Central memory CD4-positive, alpha-beta T cell (primary cell): Measurements from ENCODE around the gene ZDHHC14.
"Not testable (repeated sequence)": the region's sequence is repeated elsewhere in the genome, so short reads cannot be mapped to it uniquely, and the experiment has no call there.

ENCODE experiments used
- DNase-seq: peaks from one replicate; pipeline ENCODE4 v3.0.0; 2022

The ZDHHC14 gene

DNA sequence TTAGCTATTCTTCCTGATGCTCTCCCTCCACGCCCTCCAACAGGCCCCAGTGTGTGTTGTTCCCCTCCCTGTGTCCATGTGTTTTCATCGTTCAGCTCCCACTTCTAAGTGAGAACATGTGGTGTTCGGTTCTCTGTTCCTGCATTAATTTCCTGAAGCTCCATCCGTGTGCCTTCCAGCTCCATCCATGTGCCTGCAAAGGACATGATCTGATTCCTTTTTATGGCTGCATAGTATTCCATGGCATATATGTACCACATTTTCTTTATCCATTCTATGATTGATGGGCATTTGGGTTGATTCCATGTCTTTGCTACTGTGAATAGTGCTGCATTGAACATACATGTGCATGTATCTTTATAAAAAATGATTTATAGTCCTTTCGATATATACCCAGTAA is 27.4 kb downstream of the ZDHHC14 start:
- not testable (repeated sequence) for DNase-seq

DNA sequence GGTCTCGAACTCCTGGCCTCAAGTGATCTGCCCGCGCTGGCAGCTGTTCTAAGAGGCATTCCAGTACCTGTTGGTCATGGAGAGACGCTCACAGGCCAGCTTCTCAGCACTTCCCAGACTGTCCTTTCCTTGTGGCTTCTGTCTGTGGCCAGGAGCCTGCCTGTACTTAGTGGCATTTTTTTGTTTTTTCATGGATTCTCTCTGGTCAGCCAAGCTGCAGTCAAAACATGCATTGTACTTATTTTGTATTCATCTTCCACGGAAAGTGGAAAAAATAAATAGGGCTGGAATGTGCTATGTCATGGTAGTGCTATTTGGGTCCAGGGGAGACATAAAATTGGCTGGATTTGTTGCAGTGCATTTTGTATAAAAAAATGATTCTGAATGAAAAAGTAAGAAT is 29.1 kb downstream of the ZDHHC14 start:
- no peak for DNase-seq

DNA sequence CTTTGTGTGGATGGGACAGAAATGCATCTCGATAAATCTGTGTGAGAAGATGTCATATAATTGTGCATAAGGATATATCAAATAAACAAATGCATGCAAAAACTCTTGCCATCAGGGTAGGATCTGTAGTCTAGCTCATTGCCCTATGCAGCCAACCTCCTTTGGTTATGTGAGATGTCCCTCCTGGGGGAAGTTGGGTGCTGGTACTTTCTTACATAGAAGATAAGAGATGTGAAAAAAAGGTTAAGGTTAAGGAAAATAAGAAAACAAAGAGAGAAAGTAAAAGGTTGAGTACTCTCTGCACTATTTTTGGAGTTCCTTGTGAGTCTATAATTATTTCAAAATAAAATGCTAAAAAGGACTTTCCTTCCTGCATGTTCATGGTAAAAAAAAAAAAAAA is 30.4 kb downstream of the ZDHHC14 start:
- DNase-seq, result no peak

DNA sequence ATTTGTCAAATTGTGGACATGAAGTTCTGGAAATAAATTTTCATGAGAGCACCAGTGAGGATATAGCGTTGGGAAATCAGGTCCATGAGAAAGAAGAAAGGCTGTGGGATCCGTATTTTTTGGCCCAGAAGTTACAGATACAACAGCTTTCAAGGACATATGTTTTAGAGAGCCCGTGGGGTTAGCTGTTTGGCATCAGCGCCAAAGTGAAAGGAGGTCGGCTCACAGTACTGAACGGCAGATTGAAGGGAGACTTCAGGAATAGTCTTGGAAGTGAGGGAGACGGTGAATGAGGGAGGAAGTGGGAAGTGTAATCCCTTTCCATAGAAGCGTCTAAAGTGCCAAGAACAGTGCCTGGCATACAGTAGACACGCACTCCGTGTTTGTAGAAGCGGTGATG is 31.8 kb downstream of the ZDHHC14 start:
- DNase-seq, result no peak

DNA sequence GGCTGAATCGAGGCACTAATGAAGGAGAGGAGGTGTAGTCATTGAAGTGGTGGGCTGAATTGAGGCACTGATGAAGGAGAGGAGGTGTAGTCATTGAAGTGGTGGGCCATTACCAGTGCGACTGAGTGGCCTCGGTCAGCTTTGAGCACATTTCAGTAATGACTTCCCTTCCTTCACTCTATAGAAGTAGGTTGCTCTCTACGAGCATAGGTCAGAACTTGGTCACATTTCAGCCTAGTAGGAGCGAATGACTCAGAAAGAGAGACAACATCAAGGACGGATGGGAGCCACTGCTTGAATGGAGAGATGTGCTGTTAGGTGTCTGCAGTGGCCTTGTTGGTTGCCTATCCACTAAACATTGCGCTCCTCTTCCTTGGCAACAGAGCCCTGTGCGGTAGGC is 39.5 kb downstream of the ZDHHC14 start:
- no peak for DNase-seq

DNA sequence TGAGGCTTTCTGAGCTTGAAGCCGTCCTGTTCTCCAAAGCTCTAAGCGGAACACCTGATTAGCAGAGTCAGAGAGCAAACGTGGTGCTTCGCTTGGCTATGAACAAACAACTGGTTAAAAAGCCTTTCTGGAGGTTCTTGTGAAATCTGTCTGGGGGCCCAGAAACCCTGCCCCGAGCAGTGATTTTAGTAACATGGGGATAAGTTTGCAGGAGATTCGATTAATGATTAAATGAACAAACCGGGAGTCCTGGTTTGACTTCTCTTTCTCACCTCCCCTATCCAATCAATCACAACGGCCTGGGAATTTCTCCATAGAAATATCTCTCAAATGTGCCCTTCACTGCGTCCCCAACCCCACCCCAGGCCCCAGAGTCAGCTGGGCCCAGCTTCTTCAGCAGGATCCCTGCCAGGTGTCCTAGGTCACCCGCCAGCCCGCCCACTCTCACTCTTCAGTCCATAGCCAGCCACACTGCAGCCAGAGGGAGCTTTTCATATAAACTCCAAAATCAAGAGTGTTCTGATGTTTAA is 43.6 kb downstream of the ZDHHC14 start:
- no peak for DNase-seq

DNA sequence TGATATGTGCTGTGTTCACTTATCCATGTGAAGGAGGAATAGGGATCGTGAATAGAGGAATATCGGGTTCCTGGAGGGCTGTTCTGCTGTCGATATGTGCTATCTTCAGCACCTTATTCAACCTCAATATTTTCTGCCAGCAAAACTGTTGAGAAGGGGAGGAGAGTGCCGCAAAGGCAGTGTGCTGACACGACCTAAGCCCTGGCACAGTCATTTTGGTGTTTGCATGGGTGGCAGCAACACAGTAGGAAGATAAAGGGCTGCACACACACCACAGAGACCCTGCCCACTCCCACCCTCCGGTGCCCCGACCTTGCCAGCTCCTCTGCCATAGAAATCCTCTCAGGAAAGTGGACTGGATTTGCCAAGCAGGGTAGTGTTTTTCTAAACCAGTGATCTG is 47.0 kb downstream of the ZDHHC14 start:
- DNase-seq, result no peak

DNA sequence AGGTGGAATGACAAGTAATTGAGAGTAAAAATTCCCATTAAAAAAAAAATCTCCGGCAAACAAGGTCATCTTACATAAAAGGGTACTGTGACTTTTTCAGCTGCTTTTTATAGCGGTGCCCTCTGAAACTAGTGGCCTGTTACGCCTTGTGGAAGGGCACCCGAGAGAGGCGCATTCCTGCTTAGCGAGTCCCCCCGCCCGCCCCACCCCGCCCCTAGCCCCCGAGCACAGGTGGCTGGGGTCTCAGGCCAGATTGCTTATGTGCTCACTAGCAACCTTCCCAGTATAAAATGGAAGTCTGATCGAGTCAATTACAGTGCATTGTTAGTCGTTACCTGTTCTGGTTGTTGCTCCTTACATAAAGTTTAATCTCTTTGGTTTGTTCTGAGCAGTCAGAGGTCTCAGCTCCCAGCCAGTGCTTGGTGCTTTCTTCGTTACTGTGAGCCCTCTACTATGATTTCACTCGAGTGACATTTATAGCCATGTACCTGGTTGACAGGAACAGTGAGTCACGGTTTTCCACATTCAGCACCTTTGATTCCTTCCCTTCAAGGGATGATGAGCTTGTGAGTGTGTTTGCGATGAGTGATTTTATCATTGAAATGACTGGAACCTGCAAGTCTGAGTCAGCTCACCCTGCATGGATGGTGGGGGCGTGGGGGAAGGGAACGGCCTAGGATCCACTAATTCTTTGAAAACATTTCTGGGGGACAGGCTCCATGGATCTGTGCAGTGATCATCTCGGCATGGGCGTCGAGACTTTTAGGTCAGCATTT is 47.6 kb downstream of the ZDHHC14 start:
- no peak for DNase-seq

DNA sequence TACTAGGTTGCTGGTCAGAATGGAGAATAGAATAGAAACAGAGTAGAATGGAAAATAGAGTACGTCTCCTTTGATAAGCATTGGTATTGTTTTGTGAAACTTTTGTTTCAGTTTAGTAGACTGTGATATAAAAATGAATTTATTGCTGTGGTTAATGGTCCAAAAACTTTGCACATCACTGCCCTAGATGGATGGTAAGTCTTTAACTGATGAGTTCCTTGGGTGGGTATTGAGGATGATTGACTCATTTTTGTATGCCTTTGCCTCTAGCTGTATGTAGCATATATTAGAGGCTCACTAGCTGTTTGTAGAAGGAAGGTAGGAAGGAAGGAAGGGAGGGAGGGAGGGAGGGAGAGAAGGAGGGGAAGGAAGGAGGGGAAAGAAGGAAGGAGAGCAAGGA is 48.3 kb downstream of the ZDHHC14 start:
- no peak for DNase-seq

DNA sequence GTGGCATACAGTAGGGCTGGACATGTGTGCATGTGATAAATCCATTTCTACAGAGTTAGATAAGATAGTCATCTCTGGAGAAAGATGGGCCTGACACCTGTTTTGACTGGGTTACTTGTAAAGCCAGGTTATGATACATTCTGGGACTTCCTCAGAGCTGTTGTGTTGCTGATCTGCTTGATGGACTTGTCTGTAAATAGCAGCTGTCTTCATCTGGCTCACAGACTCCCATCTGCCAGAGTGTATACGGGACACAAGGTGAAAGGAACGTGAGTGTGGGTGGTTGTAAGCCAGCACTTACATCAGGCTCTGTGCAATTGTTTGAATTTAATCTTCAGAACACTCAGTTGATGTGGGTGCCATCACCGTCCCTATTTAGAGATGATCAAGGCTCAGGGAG is 49.8 kb downstream of the ZDHHC14 start:
- DNase-seq, result no peak

DNA sequence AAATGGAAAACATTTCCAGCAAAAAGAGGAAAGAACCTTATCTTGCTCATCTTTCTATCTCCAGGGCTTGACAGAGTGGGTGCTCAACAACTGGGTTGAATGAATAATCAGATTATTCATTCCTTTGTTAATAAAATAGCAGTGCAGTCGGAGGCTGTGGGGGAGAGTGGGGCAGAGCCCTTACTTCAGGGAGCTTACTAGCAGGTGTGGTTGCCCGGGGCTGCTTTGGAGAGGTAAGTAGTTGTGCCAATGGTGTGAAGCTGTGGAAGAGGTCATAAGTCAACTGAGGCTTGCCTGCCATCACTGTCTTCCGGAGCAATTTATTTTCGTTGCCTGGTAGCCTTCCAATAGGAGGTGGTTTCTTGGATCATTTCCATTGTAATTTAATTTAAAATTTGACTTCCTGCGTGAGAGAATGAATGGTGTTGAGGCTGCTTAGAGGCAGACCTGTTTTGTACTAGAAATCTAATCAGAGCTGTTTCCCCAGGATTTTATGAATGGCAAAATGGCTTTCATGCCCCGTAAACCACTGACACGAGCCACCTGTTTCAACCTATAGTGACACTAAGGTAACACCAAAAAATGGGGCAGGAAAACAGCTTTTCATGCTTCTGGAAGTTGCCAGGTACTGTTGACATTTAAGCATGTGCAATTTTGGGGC is 51.4 kb downstream of the ZDHHC14 start:
- no peak for DNase-seq

DNA sequence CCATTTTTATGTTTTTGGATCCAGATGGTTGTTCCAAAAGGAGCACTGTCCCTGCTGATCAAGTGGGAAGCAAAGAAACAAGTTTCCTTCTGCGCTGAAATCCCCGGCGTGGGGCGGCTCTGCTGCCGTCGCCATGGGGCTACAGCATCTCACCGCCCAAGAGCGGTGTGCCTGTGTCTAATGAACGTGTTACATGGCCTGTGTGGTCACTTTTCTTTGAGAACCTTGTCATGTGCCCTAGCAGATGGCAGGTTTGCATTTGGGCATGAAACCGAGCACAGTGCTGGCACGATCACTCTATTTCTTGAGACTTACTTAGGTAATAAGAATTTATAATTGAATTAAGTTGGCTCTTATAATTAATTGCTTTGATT is 51.9 kb downstream of the ZDHHC14 start:
- no peak for DNase-seq

DNA sequence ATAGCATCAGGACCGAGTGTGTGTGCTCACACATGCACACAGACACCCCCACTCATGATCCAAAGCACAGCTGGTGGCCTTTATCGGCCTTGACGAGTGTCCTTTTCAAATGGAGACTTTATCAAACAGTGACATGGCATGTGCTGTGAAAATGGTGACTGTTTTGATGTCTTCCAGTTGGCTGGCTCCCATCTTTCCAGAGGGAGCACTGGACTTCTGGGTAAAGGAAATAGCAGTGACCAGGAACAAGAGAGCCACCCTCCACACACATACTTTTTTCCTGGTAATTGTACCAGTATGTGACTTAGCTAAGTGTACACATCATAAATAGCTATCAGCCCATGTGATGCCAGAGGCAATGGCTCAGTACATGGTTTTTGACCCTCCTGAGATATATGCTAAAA is 52.7 kb downstream of the ZDHHC14 start:
- no peak for DNase-seq

DNA sequence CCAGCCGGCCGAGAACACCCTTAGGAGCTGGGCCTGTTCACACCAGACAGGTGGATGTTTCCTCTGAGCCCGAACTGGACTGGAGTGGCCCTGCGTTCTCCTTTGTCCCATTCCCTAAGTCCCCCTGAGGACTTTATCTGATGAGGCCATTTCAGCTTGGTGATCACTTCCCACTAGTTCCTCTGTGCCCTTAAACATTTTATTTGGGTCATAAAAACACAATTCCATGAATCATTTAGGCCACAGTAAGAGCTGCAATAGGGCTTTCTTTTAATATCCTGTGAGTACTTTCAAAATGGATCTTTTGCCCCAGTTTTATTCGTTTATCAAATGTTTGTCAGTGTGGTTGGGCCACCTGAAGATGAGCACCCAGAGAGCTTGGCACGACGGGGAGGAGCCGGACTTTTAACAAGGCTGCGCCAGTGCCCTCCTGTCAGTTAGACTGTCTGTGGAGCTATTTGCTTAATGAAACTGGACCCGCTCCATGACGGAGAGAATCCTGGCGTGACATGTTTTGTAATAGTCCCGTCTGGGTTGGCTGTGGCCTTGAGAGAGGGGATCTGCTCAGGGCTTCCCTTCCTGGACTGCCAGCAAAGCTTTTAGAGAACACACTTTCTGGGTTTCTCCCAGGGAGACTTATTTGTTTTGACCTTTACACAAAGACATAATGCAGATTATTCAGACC is 53.5 kb downstream of the ZDHHC14 start:
- DNase-seq, result no peak

DNA sequence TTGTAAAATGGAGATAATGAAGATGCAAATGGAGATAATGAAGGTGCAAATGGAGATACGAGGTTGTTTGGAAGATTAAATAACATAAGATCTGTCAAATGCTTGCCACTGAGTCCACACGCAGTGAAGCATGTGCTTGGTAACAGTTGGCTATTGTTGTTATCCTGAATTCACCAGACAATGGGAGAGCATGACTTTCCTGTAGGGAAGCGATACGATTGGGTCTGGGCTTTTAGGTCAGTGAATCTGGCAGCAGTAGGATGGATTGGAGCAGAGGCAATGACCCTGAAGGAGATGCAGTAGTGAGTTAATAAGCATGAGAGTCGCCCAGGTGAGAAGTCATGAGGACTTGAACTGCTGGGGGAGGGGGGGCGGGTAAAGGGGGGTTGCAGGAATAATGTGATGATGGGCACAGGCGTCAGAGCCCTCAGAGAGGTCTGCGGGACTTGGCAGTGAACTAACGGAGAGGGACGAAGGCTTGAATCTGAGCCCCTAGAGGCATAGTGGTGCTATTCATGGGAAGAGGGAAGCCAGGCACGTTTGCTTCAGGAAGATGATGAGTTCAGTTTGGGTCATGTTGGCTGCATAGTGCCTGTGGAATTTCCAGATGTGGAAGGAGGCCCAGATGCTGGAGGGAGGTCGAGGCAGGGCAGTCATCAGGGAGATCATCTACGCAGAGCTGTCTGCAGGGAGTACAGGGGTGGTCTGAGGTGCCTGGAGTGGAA is 55.4 kb downstream of the ZDHHC14 start:
- DNase-seq, result no peak

DNA sequence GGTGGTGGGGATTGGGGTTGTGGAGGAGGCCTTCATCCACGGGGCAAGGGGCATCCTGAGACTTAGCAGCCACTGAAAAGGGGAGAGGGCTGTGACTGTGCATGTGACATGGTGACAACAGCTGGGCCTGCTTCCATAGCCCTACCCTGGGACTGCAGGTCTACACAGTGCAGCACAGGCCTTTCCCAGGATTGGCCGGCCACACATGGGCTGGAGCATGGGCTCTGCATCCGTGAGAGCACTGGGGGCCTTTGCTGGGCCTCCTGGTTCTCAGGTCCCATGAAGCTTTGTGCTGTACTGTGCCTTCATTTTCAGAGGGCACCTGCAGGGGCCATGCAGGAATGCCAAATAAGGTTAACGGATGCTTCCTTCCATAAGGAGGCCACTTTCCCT is 56.0 kb downstream of the ZDHHC14 start:
- DNase-seq, result no peak

DNA sequence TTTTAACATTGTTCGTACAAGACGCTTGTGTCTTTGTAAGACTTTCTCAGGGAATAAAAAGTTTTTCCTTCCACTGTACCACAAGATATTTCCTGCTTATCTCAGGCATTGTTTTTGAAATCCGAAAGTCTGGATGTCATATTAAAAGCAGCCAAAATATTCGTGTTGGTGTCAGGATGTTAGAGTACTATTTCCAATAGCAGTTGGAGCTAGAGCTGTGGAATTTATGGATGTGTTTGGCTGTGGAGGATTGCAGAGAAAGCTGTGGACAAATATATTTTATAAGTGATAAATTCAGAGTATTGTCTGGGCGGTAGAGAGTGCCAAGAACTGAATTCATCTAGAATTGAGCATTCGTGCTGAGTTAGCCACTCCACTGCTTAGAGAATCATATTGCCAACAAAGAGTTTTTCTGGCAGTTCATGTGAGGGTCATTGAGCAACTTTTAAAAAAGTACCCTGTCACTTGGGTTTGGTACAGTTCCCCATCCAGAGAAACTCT is 57.7 kb downstream of the ZDHHC14 start:
- DNase-seq, result no peak

DNA sequence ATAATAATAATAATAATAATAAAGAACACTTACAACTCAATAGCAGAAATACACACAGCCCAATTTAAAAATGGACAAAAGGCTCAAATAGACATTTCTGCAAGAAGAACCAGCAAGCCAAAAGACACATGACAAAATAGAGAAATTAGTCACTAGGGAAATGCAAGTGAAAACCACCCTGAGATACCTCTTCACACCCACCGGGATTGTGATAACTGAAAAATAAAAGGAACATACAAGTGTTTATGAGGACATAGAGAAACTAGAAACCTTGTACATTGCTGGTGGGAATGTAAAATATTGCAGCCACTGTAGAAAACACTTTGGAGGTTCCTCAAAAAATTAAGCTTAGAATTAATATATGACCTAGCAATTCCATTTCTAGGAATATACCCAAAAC is 59.2 kb downstream of the ZDHHC14 start:
- no peak for DNase-seq

DNA sequence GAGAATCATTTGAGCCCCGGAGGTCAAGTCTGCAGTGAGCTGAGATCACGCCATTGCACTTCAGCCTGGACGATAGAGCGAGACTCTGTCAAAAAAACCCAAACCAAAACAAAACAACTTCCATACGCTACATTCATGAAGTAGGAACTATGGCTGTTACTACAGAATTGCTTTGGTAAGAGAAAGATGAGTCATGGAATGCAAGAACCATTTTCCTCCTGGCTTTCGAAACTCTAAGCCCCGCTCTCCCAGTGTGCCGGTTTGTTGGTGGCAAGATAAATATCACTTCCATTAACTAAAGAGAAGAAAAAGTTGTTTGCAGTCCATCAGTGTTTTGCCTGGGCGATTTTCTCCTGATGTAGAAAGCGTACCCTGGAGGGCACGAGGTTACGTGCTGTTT is 61.3 kb downstream of the ZDHHC14 start:
- DNase-seq, result no peak

DNA sequence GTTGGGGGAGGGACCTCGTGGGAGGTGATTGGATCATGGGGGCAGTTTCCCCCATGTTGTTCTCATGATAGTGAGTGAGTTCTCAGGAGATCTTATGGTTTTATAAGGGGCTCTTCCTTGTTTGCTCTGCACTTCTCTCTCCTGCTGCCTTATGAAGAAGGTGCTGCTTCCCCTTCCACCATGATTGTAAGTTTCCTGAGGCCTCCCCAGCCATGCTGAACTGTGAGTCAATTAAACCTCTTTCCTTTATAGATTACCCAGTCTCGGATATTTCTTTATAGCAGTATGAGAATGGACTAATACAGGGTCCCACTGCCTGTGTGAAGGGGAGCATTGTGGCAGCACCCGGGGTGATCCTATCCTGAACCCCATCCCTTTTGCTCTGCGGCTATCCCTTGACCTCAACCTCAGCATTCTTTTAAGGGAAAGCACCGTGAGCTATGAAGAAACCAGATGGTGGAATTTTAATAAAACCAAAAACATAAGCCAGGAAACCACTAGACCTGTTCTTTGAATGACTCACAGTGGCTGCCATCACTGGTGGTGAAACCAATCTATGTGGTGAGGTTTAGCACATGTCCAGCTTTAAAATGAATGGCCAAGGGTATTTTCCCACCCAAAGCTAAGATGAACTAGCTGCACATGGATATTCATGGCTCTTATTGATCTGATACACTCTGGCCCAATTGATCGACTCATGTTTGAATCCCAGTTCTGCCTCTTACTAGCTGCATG is 62.2 kb downstream of the ZDHHC14 start:
- DNase-seq, result no peak

DNA sequence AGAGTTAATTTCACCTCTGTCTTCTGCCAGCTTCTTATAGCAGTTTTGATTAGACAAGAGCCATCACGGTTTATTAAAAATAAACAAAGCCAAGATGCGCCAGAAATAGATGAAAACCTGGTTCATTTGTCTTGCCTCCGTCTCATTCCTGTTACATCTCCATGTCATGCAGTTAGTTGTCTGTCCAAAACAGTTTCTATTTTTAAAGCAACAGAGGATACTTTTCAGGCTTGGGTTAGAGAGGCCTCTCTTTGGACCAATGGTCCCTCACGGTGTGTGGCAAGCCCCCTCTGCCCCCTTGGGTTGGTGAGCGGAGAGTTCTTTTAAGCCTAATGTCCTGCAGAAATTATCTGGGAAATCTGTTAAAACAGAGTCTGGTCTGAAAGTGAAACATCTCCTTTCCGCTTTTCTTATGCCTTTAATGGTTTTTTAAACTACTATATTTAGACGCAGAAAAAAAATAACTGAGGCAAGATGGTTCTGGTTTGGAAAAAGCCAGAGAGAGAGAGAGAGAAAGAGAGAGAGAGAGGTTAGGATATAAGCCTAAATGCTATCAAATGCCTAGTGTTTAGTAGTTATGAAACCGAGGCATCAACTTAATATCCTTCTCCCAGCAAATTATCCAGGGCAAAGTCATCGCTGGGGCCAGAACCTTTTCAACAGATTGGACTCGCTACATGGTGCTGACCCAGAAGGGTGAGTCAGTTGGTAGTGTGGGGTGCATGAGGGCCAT is 64.5 kb downstream of the ZDHHC14 start:
- DNase-seq, result no peak

DNA sequence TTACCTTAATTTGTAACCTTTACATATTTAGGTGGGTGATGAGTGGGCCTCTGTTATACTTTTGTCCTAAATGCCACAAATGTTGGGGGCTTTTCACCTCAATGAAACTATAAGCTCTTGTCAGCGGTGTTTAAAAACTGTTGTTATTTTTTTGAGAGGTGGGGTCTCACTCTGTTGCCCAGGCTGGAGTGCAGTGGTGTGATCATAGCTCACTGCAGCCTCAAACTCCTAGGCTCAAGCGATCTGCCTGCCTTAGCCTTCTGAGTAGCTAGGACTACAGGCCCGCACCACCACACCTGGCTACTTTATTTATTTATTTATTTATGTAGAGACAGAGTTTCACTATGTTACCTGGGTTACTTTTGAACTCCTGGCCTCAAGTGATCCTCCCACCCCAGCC is 66.7 kb downstream of the ZDHHC14 start:
- DNase-seq, result no peak
